Activated CD4-positive, CD25-positive, alpha-beta regulatory T cell treated with anti-CD3 and anti-CD28 coated beads, Interleukin-2, amount 50 U/mL, for 24 hours (primary cell): ENCODE results near the gene KRTAP21-1.
"Not testable (repeated sequence)": the region's sequence is repeated elsewhere in the genome, so short reads cannot be mapped to it uniquely, and the experiment has no call there.

Source experiments
- ATAC-seq, 2 donors: fragments of 150-1000 bp; cut with Tn5 transposase; one replicate each; pipeline ENCODE4 v1.10.0; 2021; ENCODE audit warnings: mild to moderate bottlenecking in 1 of 2, moderate library complexity in 1 of 2

The KRTAP21-1 gene

DNA sequence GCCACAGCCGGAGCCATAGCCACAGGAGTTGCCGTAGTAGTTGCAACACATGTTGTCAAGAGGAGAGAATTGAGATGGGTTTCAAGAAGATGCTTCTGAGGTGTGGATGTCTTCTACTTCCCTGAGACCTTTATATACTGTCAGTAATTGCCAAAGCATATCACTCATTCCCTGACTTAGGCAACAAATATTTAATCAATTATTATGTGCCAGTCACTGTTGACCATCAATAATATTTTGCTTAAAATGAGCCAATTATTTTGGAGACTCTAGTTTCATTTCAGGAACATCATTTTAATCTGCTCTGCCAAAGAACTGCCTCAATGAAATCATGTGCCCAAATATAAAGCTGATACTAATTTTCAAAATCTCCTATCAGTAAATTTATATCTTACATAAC is at the start of gene KRTAP21-1:
Gene KRTAP21-1, minus strand, starts transcription at position 101 of the 400 bp plus-strand sequence. Its CDS starts 50 bp downstream, at position 51.
- ATAC-seq, result not testable (repeated sequence)

DNA sequence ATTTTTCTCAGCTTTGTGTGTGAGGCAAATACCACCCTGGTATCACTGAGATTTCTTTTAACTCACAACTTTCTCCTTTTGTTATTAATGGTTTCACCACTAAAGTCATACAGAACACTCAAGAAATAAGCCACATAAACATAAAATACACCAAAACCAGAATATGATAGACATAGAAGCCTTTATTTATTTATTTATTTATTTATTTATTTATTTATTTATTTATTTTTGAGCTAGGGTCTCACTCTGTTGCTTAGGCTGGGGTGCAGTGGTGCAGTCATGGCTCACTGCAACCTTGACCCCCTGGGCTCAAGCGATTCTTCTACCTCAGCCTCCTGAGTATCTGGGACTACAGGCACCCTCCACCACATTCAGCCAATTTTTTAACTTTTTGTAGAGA is 45.4 kb upstream of the KRTAP21-1 start:
- ATAC-seq, result no peak

DNA sequence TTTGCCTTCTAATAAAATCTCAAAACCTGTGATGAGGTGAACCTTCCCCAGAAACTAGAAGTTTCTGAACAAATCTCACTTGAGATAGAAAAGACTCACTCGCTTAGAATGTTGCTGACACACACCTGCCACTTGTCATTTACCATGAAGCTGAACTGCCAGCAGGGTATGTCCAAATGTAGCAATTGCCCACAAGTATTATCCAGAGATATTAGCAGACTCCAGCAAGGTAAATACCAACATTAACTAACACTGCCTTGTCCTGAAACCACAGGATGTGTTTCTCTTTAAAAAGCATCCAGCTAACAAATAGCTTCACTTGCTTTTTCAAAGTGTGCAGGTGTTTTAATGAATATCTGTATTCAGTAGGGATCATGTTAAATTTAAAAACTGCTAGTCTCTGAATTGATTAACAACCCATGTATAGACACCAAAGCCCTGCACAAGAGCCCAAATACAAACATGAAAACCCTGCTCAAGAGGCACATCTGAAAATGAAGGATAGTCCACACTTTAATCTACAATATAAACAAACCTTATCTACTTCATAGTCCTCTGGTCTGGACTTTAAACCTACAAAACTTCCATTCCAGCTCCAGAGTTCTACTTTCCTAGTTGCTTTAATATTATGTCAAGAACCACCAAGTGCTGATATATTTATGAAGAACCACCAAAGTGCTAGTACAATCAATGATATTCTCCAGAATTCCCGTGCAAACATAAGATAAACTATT is 38.5 kb upstream of the KRTAP21-1 start:
- ATAC-seq, result no peak

DNA sequence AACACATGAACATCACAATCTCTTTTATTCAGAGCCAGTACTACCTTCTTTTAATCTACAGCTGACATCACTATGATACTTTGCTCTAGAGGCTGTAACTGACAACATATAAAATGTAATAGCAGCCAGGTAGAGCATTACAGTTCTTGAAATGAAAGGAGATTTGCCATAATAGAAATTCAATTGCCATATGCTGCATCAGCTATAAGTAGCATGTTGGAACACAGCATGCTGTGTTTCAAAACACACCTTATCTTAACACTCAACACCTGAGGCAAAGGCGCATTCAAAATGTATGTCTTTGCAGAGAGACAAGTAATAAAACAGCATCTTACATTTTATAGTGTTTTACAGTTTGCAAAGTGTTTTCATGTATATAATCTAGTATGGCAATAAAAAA is 24.0 kb upstream of the KRTAP21-1 start:
- no peak for ATAC-seq

DNA sequence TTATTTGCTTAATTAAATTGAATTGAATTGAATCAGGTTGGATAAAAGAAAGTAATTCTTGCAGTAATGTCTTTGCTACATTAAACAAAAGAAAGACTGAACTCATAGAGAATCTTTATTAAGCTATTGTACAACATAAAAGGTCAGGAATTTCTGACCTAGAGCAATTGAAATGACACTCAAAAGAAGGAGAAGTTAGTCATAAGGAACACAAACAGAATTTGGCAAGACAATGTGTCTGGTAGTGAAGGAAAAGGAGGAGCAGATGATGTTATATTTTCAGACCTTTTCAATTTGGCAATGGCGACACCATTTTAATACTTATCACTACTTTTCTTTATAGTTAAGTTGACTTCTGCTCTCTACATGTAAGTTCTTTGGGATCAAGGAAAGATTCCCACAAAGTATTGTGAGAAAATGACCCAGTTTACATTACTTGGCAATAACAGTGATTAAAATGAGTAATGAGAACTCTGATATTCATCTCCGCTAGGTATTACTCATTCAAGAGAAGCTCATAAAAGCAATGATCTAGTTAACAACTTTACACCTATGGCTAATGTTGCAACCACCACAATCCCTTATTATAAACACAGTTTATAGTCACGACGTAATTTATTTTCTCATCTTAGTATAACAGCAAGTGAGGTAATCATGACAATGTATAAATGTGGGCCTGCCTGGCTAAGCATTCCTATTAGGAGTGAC is 14.7 kb upstream of the KRTAP21-1 start:
- no peak for ATAC-seq

DNA sequence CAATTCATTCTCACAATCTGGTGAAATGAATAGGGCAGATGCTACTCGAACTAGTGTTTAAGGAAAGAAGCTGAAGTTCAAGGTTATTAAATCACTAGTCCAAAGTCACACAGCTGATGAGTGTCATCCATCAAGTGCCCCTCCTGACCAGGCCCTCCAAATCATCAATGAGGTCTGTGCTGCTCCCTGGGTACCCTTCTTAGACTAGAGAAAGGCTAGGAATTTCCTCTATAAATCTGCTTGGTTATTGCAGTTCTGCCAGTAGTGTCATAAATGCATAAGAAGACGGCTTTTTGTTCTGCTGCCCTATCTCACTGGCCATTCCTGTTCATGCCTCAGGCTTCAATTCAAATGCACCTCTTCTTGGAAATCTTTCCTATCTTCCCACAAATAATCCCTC is 5.5 kb upstream of the KRTAP21-1 start:
- no peak for ATAC-seq

DNA sequence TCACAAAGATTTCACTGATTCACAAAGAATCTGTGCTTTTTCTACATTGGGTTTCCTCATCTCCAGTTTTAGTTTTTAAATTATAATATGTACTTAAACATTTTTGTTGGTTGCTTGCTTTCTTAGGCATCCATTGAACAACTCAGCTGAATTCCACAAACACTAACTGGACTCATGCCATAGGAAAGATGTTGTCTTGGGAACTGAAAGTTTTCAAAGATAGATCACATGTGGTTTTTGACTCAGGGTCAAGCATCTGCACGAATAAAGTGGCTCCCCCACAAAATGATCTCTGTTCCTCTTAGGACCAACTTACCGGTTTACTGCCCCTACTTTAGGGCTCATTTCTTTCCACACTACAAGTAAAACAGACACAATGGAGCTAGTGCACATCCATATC is 3.1 kb upstream of the KRTAP21-1 start:
- ATAC-seq, result no peak

DNA sequence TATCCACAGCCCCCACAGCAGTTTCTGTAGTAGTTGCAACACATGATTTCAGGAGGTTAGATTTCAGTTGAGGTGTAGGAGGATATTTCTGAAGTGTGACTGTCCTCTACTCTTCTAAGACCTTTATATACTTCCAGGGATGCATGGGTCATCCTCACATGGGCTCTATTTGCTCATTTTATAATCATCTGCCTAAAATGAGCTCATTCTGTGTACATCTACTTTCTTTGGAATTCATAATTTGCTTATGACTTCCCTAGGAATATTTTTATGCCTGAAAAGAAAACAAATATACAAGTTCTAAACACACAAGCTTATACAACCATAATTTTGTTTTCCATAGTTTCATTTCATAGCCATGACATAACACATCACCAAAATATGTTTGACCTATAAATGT is 8.1 kb downstream of the KRTAP21-1 start, which contains the start of gene KRTAP21-2:
Gene KRTAP21-2, minus strand, starts transcription at position 101 of the 400 bp plus-strand sequence. Its CDS starts 57 bp downstream, at position 44.
- ATAC-seq, result no peak

DNA sequence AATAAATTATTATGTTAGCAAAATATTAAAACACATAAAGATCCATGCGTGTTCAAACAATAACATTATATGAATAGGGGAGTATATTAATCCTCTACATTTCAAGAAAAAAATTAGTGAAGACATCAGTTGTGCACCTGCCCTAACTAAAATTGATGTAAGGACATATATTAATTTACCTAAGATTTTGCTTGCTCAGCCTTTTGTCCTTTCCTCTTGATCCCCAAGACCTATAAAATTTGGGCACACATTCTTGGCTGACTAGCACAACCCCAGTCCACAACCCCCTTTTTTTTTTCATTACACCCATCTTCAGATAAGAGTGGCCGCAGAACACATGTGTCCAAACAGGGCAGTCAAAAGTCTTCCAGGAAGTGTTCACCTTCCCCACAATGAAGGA is 14.8 kb downstream of the KRTAP21-1 start:
- no peak for ATAC-seq

DNA sequence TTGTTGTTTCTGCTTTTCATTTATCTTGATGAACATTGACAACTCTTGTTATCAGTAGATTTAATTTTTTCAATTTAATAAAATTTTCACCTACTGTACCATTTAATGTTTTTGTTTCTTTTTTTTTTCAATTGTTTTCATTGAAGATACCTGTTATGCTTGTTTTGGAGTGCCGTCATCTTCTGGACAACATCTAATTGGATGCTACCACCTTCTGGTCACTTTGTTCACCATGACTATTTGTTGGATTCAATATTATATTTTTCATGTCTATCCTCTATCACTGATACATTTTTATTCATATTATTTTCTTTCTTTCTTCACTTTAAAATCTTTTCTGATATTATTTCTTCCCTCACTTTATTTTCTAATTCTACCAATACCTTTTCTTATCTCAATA is 22.2 kb downstream of the KRTAP21-1 start:
- no peak for ATAC-seq

DNA sequence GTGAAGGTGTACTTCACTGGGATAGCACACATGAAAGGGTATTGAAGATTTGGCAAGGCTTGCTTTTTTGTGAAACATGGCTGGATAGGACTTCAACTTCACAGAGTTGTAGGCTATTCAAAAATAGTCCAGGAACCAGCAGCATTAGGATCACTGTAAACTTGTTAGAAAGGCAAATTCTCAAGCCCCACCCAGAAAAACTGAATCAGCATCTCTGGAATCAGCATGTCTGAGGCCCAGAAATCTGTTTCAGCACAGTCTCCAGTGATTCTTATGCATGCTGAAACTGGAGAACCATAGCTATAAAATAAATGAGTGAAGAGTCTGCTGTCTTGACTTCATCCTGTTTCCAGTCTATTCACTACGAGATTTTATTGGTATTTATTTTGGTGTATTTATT is 28.5 kb downstream of the KRTAP21-1 start:
- no peak for ATAC-seq

DNA sequence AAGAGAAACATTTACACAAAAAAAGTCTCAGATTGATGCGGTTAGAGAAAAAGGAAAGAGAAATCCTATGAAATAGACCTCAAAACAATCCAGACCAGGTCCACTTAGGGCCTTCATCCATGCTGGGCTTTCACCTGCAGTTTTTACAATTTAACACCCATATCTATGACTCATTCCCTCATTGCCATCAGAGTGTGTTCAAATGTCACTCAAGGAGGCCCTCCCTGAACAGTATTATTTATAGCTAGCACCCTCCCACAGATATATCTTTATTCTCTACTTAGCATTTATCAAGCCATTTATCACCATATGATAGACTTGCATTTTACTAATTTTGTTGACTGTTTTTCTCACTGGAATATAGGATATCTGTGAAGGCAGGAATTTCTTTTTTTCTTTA is 35.8 kb downstream of the KRTAP21-1 start:
- ATAC-seq, result no peak

DNA sequence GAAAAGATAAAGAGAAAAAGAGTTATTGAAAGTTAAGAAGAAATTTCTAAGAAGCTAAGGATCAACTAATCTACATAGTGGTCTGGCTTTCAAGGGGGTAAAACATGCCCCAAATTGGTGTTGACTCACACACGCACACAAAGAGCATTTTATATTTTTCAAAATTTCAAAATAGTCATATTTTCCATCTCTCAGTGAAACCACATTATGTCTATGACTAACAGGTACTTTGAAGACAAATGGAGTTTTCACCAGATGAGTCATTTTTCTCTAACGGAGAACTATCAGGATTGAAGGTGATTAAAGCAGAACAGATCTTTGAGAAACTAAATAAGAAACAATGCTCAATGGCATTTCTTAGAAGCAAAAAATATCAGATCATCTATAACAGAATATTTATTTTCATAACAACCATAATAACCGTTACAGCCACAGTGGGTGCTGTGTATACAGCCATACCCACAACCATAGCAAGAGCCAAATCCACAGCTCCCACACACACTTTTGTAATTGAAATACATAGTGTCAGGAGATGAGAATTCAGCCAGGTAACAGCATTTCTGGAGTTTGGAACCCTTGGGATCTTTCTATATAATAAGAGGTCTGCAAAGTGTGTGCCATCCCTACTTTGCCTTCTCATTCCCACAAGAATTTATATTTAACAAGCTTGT is 36.9 kb downstream of the KRTAP21-1 start, which contains the start of gene KRTAP21-3:
Gene KRTAP21-3, minus strand, starts transcription at position 539 of the 671 bp plus-strand sequence. Its CDS starts 18 bp downstream, at position 521.
- peak; percentile 71 to 80 for ATAC-seq

DNA sequence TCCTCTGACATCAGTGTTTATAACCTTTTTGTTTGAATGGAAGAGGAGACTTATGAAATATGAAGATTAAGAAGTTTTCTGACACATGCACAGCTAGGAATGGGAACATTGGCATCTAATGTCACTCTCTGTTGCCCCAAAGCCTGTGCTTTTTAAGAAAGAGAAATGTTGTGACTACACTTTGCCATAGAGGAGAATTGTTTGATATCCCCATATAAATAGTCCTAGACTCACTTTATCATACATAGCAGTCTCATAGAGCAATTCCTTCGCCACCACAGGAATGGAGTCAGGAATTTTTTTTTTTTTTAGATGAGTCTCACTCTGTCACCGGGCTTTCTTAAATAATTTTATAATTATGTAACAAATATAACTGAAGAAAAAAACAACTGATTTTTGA is 38.1 kb downstream of the KRTAP21-1 start:
- ATAC-seq, result no peak

DNA sequence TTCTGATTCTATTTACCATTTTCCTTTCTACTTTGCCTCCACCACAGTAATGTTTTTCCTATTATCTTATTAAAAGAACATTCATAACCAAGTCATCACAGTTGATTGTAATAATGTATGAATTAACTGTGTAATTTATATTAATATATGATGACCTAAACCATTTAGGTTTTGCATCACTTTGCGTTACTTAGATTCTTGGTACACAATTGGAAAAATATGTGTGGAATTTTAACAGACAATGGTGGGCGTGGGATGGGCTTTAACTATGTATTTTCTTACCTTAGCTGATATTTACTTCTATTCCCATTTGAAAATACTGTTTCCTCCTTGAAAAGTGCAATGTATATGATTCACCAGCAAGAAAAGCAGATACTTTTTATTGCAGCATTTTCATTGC is 40.3 kb downstream of the KRTAP21-1 start:
- no peak for ATAC-seq

DNA sequence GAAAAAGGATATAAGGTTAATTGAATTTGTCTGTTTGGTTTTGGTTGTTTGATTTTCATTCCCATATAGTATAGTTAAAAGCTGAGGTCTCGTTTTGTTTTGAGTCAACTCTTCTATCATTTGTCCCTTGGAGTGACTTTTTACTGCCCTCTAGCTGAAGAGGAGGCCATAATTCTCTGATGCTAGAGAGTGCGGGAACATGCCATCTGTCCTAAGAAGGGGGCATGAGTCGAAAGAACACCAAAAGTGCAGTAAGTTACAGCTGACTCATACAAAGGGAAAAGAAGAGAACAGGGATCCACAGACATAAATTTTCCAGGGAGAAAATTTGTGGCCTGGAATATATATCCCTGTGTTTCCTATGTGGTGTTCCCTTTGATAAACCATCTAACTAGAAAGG is 40.8 kb downstream of the KRTAP21-1 start:
- no peak for ATAC-seq

DNA sequence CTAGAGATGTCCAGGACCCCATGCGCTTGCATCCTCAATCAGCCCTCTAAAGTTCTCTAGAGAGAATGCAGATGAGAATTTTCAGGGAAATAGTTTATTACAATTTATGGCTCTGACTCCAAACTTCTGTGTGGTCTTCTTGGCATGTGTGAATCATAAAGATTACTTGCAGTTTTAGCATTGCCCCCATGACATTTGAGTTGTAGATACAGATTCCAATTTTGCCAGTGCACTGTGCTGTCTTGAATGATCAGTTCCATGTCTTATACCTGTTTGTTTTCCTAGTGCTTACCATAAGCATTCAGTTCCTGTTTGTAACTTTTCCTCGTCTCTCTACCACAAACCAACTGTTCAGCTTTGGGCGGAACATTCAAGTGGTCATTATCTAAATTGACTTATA is 41.5 kb downstream of the KRTAP21-1 start:
- ATAC-seq, result no peak

DNA sequence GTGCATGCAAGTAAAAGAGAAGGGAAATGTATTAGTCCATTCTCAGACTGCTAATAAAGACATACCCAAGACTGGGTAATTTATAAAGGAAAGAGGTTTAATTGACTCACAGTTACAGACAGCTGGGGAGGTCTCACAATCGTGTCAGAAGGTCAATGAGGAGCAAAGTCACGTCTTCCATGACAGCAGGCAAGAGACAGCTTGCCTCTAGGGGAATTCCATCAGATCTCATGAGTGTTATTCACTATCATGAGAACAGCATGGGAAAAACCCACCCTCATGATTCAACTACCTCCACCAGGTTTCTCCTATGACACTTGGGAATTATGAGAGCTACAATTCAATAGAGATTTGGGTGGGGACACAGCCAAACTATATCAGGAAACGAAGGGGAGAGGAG is 44.7 kb downstream of the KRTAP21-1 start:
- peak; percentile 59 to 60 for ATAC-seq

DNA sequence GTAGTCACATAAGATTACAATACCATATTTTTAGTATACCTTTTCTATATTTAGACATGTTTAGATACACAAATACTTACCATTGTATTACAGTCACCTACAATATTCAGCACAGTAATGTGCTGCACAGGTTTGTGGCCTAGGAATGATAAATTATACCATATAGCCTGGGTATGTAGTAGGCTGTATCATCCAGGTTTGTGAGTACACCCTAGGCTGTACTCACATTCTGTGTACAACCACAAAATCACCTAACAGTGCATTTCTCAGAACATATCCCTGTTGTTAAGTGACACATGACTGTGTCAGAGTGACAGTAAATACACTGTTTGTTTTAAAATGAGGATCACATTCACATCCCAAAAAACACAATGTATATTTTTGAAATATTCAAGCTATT is 47.8 kb downstream of the KRTAP21-1 start:
- ATAC-seq, result peak in 1 of 2 donors; percentile 10
